KMS-11 (cell line): ENCODE measurements around the gene PRCP.

Experiments
- H2AFZ ChIP-seq: fragments of 200-600 bp; sonication (generic); 2 replicates; pipeline ENCODE4 v1.6.1; 2016; ENCODE audit warnings: antibody characterized with exemption, mixed run types, low read depth
- H3K27ac ChIP-seq: fragments of 200-600 bp; sonication (generic); 2 replicates; pipeline ENCODE4 v1.6.1; 2016; ENCODE audit warnings: mild to moderate bottlenecking, mixed run types
- H3K27me3 ChIP-seq: fragments of 200-600 bp; sonication (generic); 2 replicates; pipeline ENCODE4 v1.6.1; 2017; ENCODE audit warnings: mild to moderate bottlenecking, low read depth, mixed run types, moderate library complexity; ENCODE audit not compliant: insufficient read depth
- H3K36me3 ChIP-seq: fragments of 200-600 bp; sonication (generic); 2 replicates; pipeline ENCODE4 v1.6.1; 2017; ENCODE audit warnings: mild to moderate bottlenecking, mixed run types; ENCODE audit not compliant: insufficient read depth
- H3K4me1 ChIP-seq: fragments of 200-600 bp; sonication (generic); 2 replicates; pipeline ENCODE4 v1.6.1; 2016; ENCODE audit warnings: mild to moderate bottlenecking, low read depth, mixed run types; ENCODE audit not compliant: poor library complexity, severe bottlenecking
- H3K4me2 ChIP-seq: fragments of 200-600 bp; sonication (generic); 2 replicates; pipeline ENCODE4 v1.7.0; 2016; ENCODE audit warnings: mild to moderate bottlenecking, mixed run types
- H3K4me3 ChIP-seq: fragments of 200-600 bp; sonication (generic); IDR thresholded peaks from 2 replicates; pipeline ENCODE4 v1.6.1; 2017; ENCODE audit warnings: low read depth, low read length, mixed read lengths; ENCODE audit not compliant: insufficient read depth
- H3K79me2 ChIP-seq: fragments of 200-600 bp; sonication (generic); 2 replicates; pipeline ENCODE4 v1.6.1; 2016; ENCODE audit warnings: low read depth, mixed run types; ENCODE audit not compliant: insufficient read depth
- H3K9ac ChIP-seq: fragments of 200-600 bp; sonication (generic); 2 replicates; pipeline ENCODE4 v1.6.1; 2016; ENCODE audit warnings: mild to moderate bottlenecking, mixed run types
- H4K20me1 ChIP-seq: fragments of 200-600 bp; sonication (generic); 2 replicates; pipeline ENCODE4 v1.6.1; 2016; ENCODE audit warnings: mild to moderate bottlenecking, mixed run types; ENCODE audit not compliant: insufficient read depth
- CTCF ChIP-seq: fragments of 200-600 bp; sonication (generic); conservative IDR thresholded peaks from 2 replicates; pipeline ENCODE4 v1.6.1; 2017; ENCODE audit warnings: low read depth, mild to moderate bottlenecking, antibody characterized with exemption, low read length, moderate library complexity, mixed read lengths

The PRCP gene

GRCh38 chr11:82826526-82826925 lies 73.7 kb downstream of the PRCP start:
- H3K4me1 ChIP-seq: no peaks in the 10 kb centered on the region

DNA sequence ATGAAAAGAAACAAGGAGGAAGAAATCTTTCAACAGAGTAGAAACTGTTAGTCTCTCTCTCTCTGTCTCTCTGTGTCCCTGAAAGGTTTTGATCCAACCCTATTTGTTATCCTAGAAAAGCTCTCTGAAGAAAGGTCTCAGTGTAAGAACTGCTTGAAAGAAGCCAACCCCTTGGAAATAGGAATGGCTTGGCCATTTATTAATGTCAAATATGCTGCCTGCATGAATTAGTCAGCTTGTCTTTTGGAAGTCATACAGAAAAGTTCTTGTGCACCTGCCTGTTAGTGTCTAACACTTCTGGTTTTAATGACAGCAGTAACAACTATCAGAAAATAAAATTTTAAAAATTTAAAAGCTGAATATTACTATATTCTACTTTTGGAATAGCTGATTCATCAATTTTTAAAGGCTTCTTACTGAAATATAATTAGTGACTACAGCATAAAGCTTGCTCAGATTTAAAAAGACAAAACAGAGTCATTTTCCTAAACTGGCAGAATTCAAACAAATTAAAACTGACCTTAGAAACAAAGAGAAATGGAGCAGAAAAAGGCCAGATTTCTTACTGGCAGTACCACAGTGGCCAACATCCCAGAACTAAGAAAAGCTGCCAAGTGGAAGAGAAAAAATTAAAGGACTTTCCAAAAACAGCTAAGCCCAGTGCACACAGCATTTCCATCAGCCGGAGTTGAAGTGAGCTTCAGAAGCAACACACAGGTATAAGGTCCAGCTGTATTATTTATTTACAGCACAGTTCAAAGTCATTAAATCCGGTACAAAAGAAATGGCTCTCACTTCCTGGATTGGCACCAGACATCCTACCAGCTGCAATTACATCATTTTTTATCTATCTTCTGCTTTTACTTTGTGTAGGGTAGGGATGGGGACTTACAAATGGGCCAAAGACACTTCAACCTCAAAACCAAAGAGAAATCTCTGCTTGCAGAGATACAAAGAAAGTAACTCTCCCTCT lies 76.3 kb downstream of the PRCP start:
- Histone ChIP-seq H3K27ac (no peak overlapping the region), H3K4me3 (no peak overlapping the region), H2AFZ (no peak overlapping the region), H3K36me3 (no peaks in the 10 kb centered on the region), H3K9ac (no peak overlapping the region), H3K4me1 (no peaks in the 10 kb centered on the region), H3K4me2 (no peak overlapping the region), H3K79me2 (no peaks in the 10 kb centered on the region), H3K27me3 (no peaks in the 10 kb centered on the region), H4K20me1 (no peaks in the 10 kb centered on the region)
- no peak for TF ChIP-seq CTCF

More at GRCh38 chr11:82826526-82826925, 73.7 kb downstream of the PRCP start:
- no peaks in the 10 kb centered on the region for H3K36me3 ChIP-seq
- H3K79me2 ChIP-seq: no peaks in the 10 kb centered on the region
- no peak for TF ChIP-seq CTCF
- H3K4me2 ChIP-seq: no peak overlapping the region
- no peak overlapping the region for H2AFZ ChIP-seq
- no peaks in the 10 kb centered on the region for H4K20me1 ChIP-seq
- H3K27ac ChIP-seq: no peak overlapping the region
- H3K9ac ChIP-seq: no peak overlapping the region
- no peaks in the 10 kb centered on the region for H3K27me3 ChIP-seq
- H3K4me3 ChIP-seq: no peak overlapping the region

- no peak overlapping the region for H3K27ac ChIP-seq
Observed at GRCh38 chr11:82818409-82819043, 81.7 kb downstream of the PRCP start.

GRCh38 chr11:82815406-82815805 lies 84.8 kb downstream of the PRCP start:
- no peaks in the 10 kb centered on the region for H3K79me2 ChIP-seq
- H3K4me3 ChIP-seq: no peak overlapping the region
- H2AFZ ChIP-seq: no peak overlapping the region
- no peak for TF ChIP-seq CTCF
- H3K27me3 ChIP-seq: no peaks in the 10 kb centered on the region
- H4K20me1 ChIP-seq: no peaks in the 10 kb centered on the region
- no peaks in the 10 kb centered on the region for H3K4me1 ChIP-seq
- H3K36me3 ChIP-seq: no peaks in the 10 kb centered on the region
- H3K9ac ChIP-seq: no peak overlapping the region
- H3K27ac ChIP-seq: no peak overlapping the region
- no peak overlapping the region for H3K4me2 ChIP-seq

More at GRCh38 chr11:82818409-82819043, 81.7 kb downstream of the PRCP start:
- H3K4me2 ChIP-seq: no peak overlapping the region
- no peak for TF ChIP-seq CTCF
- H3K9ac ChIP-seq: no peak overlapping the region
- H3K79me2 ChIP-seq: no peaks in the 10 kb centered on the region
- no peak overlapping the region for H2AFZ ChIP-seq
- H3K4me3 ChIP-seq: no peak overlapping the region
- no peaks in the 10 kb centered on the region for H4K20me1 ChIP-seq
- no peaks in the 10 kb centered on the region for H3K27me3 ChIP-seq
- no peaks in the 10 kb centered on the region for H3K36me3 ChIP-seq
- H3K4me1 ChIP-seq: no peaks in the 10 kb centered on the region
